Ovary (tissue), 9 donors: ENCODE data around the gene NAA40. TPM values are rescaled to one million over a fixed set of nuclear protein-coding genes. Genes with fewer than 3 reads are reported as not detected.

Experiments
- DNase-seq, 5 donors: peaks; one replicate each; pipeline ENCODE4 v3.0.0-alpha.2; 2019 to 2020
- H3K27ac ChIP-seq, 2 donors: fragments of 200-600 bp; one replicate each; pipeline versions ENCODE4 v1.5.1 to v1.8.0; 2019 to 2022
- H3K27me3 ChIP-seq: fragments of 200-600 bp; one replicate; pipeline ENCODE4 v1.8.0; 2022
- H3K36me3 ChIP-seq: fragments of 200-600 bp; sonication (generic); one replicate; pipeline ENCODE4 v1.5.1; 2019
- H3K4me1 ChIP-seq: one replicate; pipeline ENCODE4 v1.8.1; 2013; ENCODE audit warnings: mild to moderate bottlenecking, moderate library complexity; ENCODE audit not compliant: insufficient read depth
- H3K4me3 ChIP-seq: fragments of 200-600 bp; sonication (generic); one replicate; pipeline ENCODE4 v1.5.1; 2017
- H3K9me3 ChIP-seq, 2 donors: fragments of 200-600 bp in 1 of 2; sonication (generic) in 1 of 2; one replicate each; pipeline versions ENCODE4 v1.5.1 to v1.8.1; 2013 to 2019; ENCODE audit warnings: mild to moderate bottlenecking in 1 of 2, moderate library complexity in 1 of 2
- EP300 ChIP-seq: sonication (generic); formaldehyde crosslinking; IDR thresholded peaks from one replicate; pipeline ENCODE4 v1.6.1; 2017; ENCODE audit warnings: antibody characterized with exemption
- POLR2A ChIP-seq: fragments of 450-650 bp; IDR thresholded peaks from one replicate; pipeline ENCODE4 v1.6.1; 2017; ENCODE audit warnings: antibody characterized with exemption, mild to moderate bottlenecking, moderate library complexity
- WGBS, 3 donors: extraction: QIAGEN DNeasy Blood & Tissue Kit in 1 of 3; methylation state at CpG; one replicate each; pipeline versions ENCODE4 v1.1.5 to v1.1.7; 2013 to 2017; 5-methylcytosine and 5-hydroxymethylcytosine counted together
- intact Hi-C, 4 donors: fragments of 100-400 bp; cut with DNase I; formaldehyde crosslinking; loops; one replicate each; pipeline versions ENCODE4 v1.11.0 to v1.15.1; 2022 to 2023
- polyA plus RNA-seq, 2 donors: library from polyadenylated mRNA; stranded (reverse); fragments of 200-250 nt in 1 of 2; fragments of 350-450 nt in 1 of 2; fragmentation: Illumina TruSeq in 1 of 2; extraction: RNeasy Lipid Tissue Mini Kit (QIAGEN cat#74804) in 1 of 2; gene quantifications; one replicate each; pipeline ENCODE4 v1.2.3, GENCODE V29; 2013 to 2014
- total RNA-seq, 7 donors: library from RNA; depleted of rRNA in 2 of 7; stranded (reverse); fragments of >200 nt in 2 of 7; fragmentation: NEBNext Ultra II Directional in 3 of 7; extraction: Animal tissue kit (Norgen Biotek cat#: 25700) in 3 of 7; gene quantifications; one replicate each; pipeline versions ENCODE4 v1.1.0 to v1.2.4, GENCODE V29; 2016 to 2023
- TF ChIP-seq, protein P1 (sequence below), 3 donors: fragments of 450-650 bp in 2 of 3; fragments of 200-600 bp in 1 of 3; IDR thresholded peaks; one replicate each; pipeline versions ENCODE4 v1.5.1 to v1.8.0; 2016 to 2022; ENCODE audit warnings: antibody characterized with exemption in 3 of 3, mild to moderate bottlenecking in 1 of 3
- donor health status: DM: no; HTN: no; CAD: no; lungs with moderate emphysema.
- donor health status: DM: no; HTN: no; CAD: no.
- donor health status: Bipolar disorder and iron deficiency.
- donor health status: DM: yes; HTN: yes; CAD: no.
- donor health status: DM: no; HTN: no; CAD: no.
- donor health status: DM: yes; HTN: yes; CAD: no.

Gene NAA40
- total and polyA plus RNA-seq, 9 donors, result 4.5 to 15.9 (median 10.2) TPM

DNA sequence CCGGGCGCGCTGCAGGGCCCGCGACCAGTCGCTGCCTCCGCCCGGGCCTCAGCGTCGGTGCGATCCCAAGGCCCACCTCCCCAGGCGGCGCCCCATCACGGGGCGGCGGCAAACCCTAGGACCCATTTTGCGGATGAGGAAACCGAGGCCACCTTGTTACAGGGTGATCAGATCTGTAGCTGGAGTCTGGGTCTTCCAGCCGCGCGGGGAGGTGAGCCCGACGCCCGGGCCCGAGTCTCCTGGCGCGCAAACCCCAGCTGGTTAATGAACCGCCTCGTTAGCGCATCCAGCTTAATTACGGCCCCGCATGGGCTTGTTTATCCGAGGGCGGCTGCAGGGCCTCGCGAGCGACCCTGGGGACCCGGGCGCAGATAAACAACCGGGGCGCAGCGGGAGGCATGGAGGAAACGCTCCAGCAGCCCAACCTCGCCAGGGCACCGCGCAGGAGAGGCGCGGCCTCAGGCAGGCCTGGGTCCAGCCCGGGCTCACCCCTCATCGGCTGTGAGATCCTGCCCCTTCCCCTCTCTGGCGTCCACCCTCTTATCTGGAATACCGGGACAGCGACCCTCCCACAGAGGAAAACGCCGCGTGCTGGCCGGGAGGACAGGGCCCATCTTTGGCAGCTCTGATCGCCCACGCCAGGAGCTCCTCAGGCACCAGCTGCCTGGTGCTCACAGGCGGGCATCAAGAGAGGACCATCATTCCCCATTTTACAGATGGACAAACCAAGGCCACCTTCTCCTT is 62.1 kb downstream of the NAA40 start:
- 14 to 22% (median 21%) methylated on average over 56 to 60 of the region's 60 CpGs for WGBS, 3 donors
- Histone ChIP-seq H3K27ac (no peak overlapping the region), H3K4me3 (peak overlapping the region; percentile 25)

DNA sequence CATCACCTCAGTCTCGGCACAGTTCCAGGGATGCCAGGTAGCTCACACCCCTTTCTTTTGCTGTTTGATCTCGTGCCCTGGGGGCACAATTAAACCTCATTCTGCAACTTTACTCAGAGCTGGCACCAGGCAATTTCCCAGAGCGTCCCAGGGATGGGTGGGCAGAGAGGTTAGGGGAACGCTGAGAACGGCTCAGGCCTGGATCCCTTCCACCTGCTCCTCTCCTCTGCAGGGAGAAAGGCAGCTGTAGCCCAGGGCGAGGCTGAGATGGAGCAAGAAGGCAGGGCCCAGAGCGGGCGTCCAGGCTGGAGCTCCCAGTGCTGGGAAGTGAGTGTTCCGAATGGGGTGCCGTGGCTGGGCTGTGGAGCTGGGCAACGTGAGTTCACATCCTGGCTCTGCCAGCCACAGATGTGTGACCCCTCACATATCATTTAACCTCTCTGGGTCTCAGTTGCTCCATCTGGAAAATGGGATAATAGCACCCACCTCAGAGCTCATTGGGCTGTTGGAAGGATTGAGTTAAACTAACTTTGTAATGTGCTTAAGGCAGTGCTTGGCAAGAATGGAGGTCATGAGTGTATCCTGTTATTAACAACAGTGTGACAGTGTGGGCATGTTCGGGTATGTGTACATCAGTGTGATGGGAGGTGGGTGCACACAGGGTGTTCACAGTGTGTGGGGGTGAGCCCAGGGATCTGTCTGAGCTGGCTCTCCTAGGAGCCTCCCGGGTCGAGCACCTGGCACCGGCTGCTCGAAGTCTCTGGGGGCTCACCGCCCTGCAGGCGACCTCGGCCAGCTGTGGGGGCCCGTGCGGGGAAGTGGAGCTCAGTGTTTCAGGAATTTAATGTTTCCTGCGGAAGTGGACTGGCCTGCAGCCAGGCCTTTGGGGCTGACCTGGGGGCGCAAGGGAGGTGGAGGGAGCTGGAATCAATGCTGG is 63.0 kb downstream of the NAA40 start:
- Histone ChIP-seq H3K4me3 (no peak overlapping the region), H3K27me3 (no peaks in the 10 kb centered on the region), H3K4me1 (peaks cover 8% of the 10 kb centered on the region), H3K27ac (no peak overlapping the region), H3K9me3 (no peaks in the 10 kb centered on the region), H3K36me3 (no peaks in the 10 kb centered on the region)
- TF ChIP-seq, protein P1, sequence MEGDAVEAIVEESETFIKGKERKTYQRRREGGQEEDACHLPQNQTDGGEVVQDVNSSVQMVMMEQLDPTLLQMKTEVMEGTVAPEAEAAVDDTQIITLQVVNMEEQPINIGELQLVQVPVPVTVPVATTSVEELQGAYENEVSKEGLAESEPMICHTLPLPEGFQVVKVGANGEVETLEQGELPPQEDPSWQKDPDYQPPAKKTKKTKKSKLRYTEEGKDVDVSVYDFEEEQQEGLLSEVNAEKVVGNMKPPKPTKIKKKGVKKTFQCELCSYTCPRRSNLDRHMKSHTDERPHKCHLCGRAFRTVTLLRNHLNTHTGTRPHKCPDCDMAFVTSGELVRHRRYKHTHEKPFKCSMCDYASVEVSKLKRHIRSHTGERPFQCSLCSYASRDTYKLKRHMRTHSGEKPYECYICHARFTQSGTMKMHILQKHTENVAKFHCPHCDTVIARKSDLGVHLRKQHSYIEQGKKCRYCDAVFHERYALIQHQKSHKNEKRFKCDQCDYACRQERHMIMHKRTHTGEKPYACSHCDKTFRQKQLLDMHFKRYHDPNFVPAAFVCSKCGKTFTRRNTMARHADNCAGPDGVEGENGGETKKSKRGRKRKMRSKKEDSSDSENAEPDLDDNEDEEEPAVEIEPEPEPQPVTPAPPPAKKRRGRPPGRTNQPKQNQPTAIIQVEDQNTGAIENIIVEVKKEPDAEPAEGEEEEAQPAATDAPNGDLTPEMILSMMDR (IDR thresholded peaks at IDR 0.05), result no peak
- TF ChIP-seq POLR2A (no peak), EP300 (no peak)
- peak in 4 of 5 donors; percentile 56 to 80 (median 59) for DNase-seq
- intact Hi-C loops, result loop anchor here in 3 of 4 donors (2.0 to 10.0 kb wide), 3 partner anchors 151 to 293 kb away; partner anchors contain the start of gene KCNK4 (in 1 of the 3)
- WGBS, 3 donors, result 38 to 51% (median 49%) methylated on average over 20 to 23 of the region's 23 CpGs

More for the DNA sequence above, 62.1 kb downstream of the NAA40 start:
- Histone ChIP-seq H3K4me1 (peaks cover 8% of the 10 kb centered on the region), H3K9me3 (no peaks in the 10 kb centered on the region), H3K27me3 (no peaks in the 10 kb centered on the region), H3K36me3 (no peaks in the 10 kb centered on the region)
- DNase-seq, result peak in 2 of 5 donors; percentile 31 to 43
- intact Hi-C loops, result loop anchor here in 3 of 4 donors (2.0 to 10.0 kb wide), 3 partner anchors 151 to 294 kb away; partner anchors contain the start of gene KCNK4 (in 1 of the 3)
- TF ChIP-seq, protein P1 (IDR thresholded peaks at IDR 0.05), result peak in 1 of 3 donors; percentile 1
- no peak for TF ChIP-seq EP300
- TF ChIP-seq POLR2A, result no peak

GRCh38 chr11:64003807-64004589 is 65.2 kb downstream of the NAA40 start:
- intact Hi-C loops, result loop anchor here in 2 of 4 donors (5.0 to 10.0 kb wide), 2 partner anchors 148 to 291 kb away; partner anchors contain the start of gene KCNK4 (in 1 of the 2)
- H3K27ac ChIP-seq, result no peak overlapping the region
- 75 to 79% (median 78%) methylated on average over 23 of the region's 23 CpGs for WGBS, 3 donors

More at GRCh38 chr11:64003807-64004589, 65.2 kb downstream of the NAA40 start:
- Histone ChIP-seq H3K27me3 (no peaks in the 10 kb centered on the region), H3K4me1 (peaks cover 16% of the 10 kb centered on the region), H3K9me3 (no peaks in the 10 kb centered on the region), H3K36me3 (no peaks in the 10 kb centered on the region), H3K4me3 (no peak overlapping the region)
- TF ChIP-seq, protein P1 (IDR thresholded peaks at IDR 0.05), result no peak
- TF ChIP-seq EP300, result no peak
- TF ChIP-seq POLR2A, result no peak
- no peak for DNase-seq
